Chondrocyte (in vitro differentiated cells): ENCODE results near the gene HTR1E. TPM values are rescaled to one million over a fixed set of nuclear protein-coding genes. Genes with fewer than 3 reads are reported as not detected.

ENCODE experiments used
- DNase-seq: peaks from one replicate; pipeline ENCODE4 v3.0.0; 2021; ENCODE audit warnings: mixed read lengths, low spot score
- H3K27ac Mint-ChIP-seq: one replicate; pipeline ENCODE4 v1.8.0; 2021; ENCODE audit warnings: mild to moderate bottlenecking, moderate library complexity, mixed read lengths; ENCODE audit not compliant: unreplicated experiment
- H3K27me3 Mint-ChIP-seq: 2 replicates; pipeline ENCODE4 v1.8.0; 2021; ENCODE audit warnings: low read depth, mixed read lengths
- H3K36me3 Mint-ChIP-seq: 2 replicates; pipeline ENCODE4 v1.8.0; 2021; ENCODE audit warnings: low read depth, mixed read lengths
- H3K4me1 Mint-ChIP-seq: 2 replicates; pipeline ENCODE4 v1.8.0; 2021; ENCODE audit warnings: low read depth, mild to moderate bottlenecking, mixed read lengths
- H3K4me3 Mint-ChIP-seq: one replicate; pipeline ENCODE4 v1.8.0; 2021; ENCODE audit warnings: mild to moderate bottlenecking, moderate library complexity, mixed read lengths; ENCODE audit not compliant: unreplicated experiment
- H3K9me3 Mint-ChIP-seq: 2 replicates; pipeline ENCODE4 v1.8.0; 2021; ENCODE audit warnings: low read depth, mixed read lengths
- CTCF ChIP-seq: fragments of 200-600 bp; sonication (generic); IDR thresholded peaks from 2 replicates; pipeline ENCODE4 v1.5.0; 2021; ENCODE audit warnings: antibody characterized with exemption, mild to moderate bottlenecking, moderate library complexity
- total RNA-seq: library from RNA; stranded (reverse); gene quantifications from 3 replicates; pipeline ENCODE4 v1.2.1, GENCODE V29; 2021

HTR1E gene
- total RNA-seq, 1 donor from 2014 or later, result not detected

GRCh38 chr6:86934365-86934764 lies 3.0 kb upstream of the HTR1E start:
- no peak for DNase-seq
- Mint-ChIP-seq H3K4me1 (peaks cover 13% of the 10 kb centered on the region), H3K27ac (no peak overlapping the region), H3K4me3 (no peak overlapping the region), H3K9me3 (no peaks in the 10 kb centered on the region), H3K27me3 (peaks cover 52% of the 10 kb centered on the region), H3K36me3 (no peaks in the 10 kb centered on the region)
- no peak for TF ChIP-seq CTCF

- Mint-ChIP-seq H3K9me3 (no peaks in the 10 kb centered on the region), H3K4me3 (peak overlapping the region; percentile 61), H3K27ac (no peak overlapping the region), H3K4me1 (peaks cover 13% of the 10 kb centered on the region), H3K27me3 (peaks cover 63% of the 10 kb centered on the region), H3K36me3 (no peaks in the 10 kb centered on the region)
- no peak for TF ChIP-seq CTCF
- peak; percentile 71 for DNase-seq
Observed at GRCh38 chr6:86936834-86937218, 502 bp upstream of the HTR1E start.

GRCh38 chr6:86938814-86939213 lies 1.5 kb downstream of the HTR1E start:
- Mint-ChIP-seq H3K4me1 (peaks cover 13% of the 10 kb centered on the region), H3K36me3 (no peaks in the 10 kb centered on the region), H3K27me3 (peaks cover 60% of the 10 kb centered on the region), H3K9me3 (no peaks in the 10 kb centered on the region), H3K27ac (no peak overlapping the region), H3K4me3 (no peak overlapping the region)
- TF ChIP-seq CTCF, result no peak
- DNase-seq, result no peak

GRCh38 chr6:86941461-86941860 lies 4.1 kb downstream of the HTR1E start:
- no peak for DNase-seq
- Mint-ChIP-seq H3K27me3 (peaks cover 40% of the 10 kb centered on the region), H3K4me3 (no peak overlapping the region), H3K36me3 (no peaks in the 10 kb centered on the region), H3K4me1 (peaks cover 13% of the 10 kb centered on the region), H3K9me3 (no peaks in the 10 kb centered on the region), H3K27ac (no peak overlapping the region)
- no peak for TF ChIP-seq CTCF

GRCh38 chr6:86942769-86943516 lies 5.6 kb downstream of the HTR1E start:
- no peaks in the 10 kb centered on the region for H3K4me1 Mint-ChIP-seq
- no peaks in the 10 kb centered on the region for H3K36me3 Mint-ChIP-seq
- no peak for DNase-seq
- no peak overlapping the region for H3K4me3 Mint-ChIP-seq
- H3K9me3 Mint-ChIP-seq, result no peaks in the 10 kb centered on the region
- no peak for TF ChIP-seq CTCF
- peaks cover 26% of the 10 kb centered on the region for H3K27me3 Mint-ChIP-seq
- H3K27ac Mint-ChIP-seq, result no peak overlapping the region
